GM10847 (cell line): ENCODE results near the gene PLPPR3.

Source experiments
- POLR2A ChIP-seq: IDR thresholded peaks from 2 replicates; pipeline ENCODE4 v1.6.1; 2011; ENCODE audit not compliant: insufficient read length; ENCODE audit errors: extremely low read depth

PLPPR3 gene

GRCh38 chr19:843836-844545 is 22.2 kb upstream of the PLPPR3 start:
- no peak for TF ChIP-seq POLR2A

- TF ChIP-seq POLR2A, result no peak
These were observed 21.6 kb upstream of the PLPPR3 start for GRCh38 chr19:843180-843835.

GRCh38 chr19:840519-841206 is 18.9 kb upstream of the PLPPR3 start, which contains the start of gene PRTN3:
Gene PRTN3 (plus strand): TSS chr19:840999. CDS start chr19:841009, 10 bp downstream.
- no peak for TF ChIP-seq POLR2A

GRCh38 chr19:835210-835810 is 13.6 kb upstream of the PLPPR3 start:
- no peak for TF ChIP-seq POLR2A

- TF ChIP-seq POLR2A, result no peak
These were observed 12.5 kb upstream of the PLPPR3 start for GRCh38 chr19:834216-834615.

GRCh38 chr19:831407-832369 is 9.9 kb upstream of the PLPPR3 start:
- TF ChIP-seq POLR2A, result no peak

- no peak for TF ChIP-seq POLR2A
These were observed 7.5 kb upstream of the PLPPR3 start for GRCh38 chr19:829129-829758.

GRCh38 chr19:827710-828321 is 6.1 kb upstream of the PLPPR3 start, which contains the start of gene AZU1:
Gene AZU1 (plus strand): TSS chr19:827837. CDS start chr19:827847, 10 bp downstream.
- TF ChIP-seq POLR2A, result no peak

GRCh38 chr19:827314-827709 is 5.6 kb upstream of the PLPPR3 start:
- TF ChIP-seq POLR2A, result no peak

- no peak for TF ChIP-seq POLR2A
These were observed 4.3 kb upstream of the PLPPR3 start for GRCh38 chr19:825897-826644.

GRCh38 chr19:824885-825284 is 3.1 kb upstream of the PLPPR3 start:
- no peak for TF ChIP-seq POLR2A

- TF ChIP-seq POLR2A, result no peak
These were observed 1.9 kb upstream of the PLPPR3 start for GRCh38 chr19:823565-824121.

- TF ChIP-seq POLR2A, result no peak
These were observed 427 bp downstream of the PLPPR3 start for GRCh38 chr19:821231-821824.

GRCh38 chr19:816500-816857 is 5.3 kb downstream of the PLPPR3 start:
- TF ChIP-seq POLR2A, result no peak
